ENCODE data around the gene BRDT. TPM values are rescaled to one million over a fixed set of nuclear protein-coding genes. Genes with fewer than 3 reads are reported as not detected.

Gene BRDT
- total RNA-seq, 1 experiment from 2014 or later, result not detected

DNA sequence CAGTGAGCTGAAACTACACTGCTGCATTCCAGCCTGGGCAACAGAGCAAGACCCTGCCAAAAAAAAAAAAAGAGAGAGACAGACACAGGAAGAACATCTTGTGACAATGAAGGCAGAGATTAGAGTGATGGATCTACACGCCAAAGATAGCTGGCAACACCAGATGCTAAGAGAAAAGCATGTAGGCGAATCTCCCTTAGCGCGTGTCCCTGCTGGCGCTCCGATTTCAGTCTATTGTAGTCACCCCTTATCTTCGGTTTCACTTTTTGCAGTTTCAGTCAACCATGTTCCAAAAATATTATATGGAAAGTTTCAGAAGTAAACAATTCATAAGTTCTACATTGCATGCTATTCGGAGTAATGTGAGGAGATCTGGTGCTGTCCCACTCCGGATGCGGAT is 11.6 kb upstream of the BRDT start:
- BruUV-seq (replicated peaks), result no TSS peak
- ChIA-PET CTCF (no interaction called here), POLR2A (ENCODE audit: unreplicated experiment) (no interaction called here)
- Histone ChIP-seq H3K36me3 (ENCODE audit: low read depth, low read length) (no peaks in the 10 kb centered on the region), H3K4me3 (ENCODE audit: low read length) (no peak overlapping the region), H4K20me1 (ENCODE audit: low read length) (no peaks in the 10 kb centered on the region), H3K9me2 (replicated peaks; ENCODE audit: low read length) (no peaks in the 10 kb centered on the region), H3K27me3 (ENCODE audit: low read length) (no peaks in the 10 kb centered on the region), H3K4me2 (ENCODE audit: low read length) (no peak overlapping the region), H2AFZ (ENCODE audit: low read length) (no peak overlapping the region), H3K4me1 (ENCODE audit: insufficient read depth, low read length) (no peaks in the 10 kb centered on the region), H3K27ac (ENCODE audit: low read length) (no peak overlapping the region), H3K9me3 (ENCODE audit: low read length) (no peaks in the 10 kb centered on the region), H3K79me2 (ENCODE audit: low read length) (no peaks in the 10 kb centered on the region), H3F3A (ENCODE audit: low read length, unreplicated experiment) (no peaks in the 10 kb centered on the region), H3K9ac (ENCODE audit: low read length) (no peak overlapping the region)
- ATAC-seq (no peak), DNase-seq (no peak)
- intact Hi-C loops (cut with micrococcal nuclease), result no loop called here
- TF ChIP-seq EZH2phosphoT487 (IDR thresholded peaks at IDR 0.05; ENCODE audit: borderline replicate concordance, low read length), result no peak
- no peak for TF ChIP-seq EZH2 (IDR thresholded peaks at IDR 0.05; ENCODE audit: low read length, unreplicated experiment)
- TF ChIP-seq, protein P1, sequence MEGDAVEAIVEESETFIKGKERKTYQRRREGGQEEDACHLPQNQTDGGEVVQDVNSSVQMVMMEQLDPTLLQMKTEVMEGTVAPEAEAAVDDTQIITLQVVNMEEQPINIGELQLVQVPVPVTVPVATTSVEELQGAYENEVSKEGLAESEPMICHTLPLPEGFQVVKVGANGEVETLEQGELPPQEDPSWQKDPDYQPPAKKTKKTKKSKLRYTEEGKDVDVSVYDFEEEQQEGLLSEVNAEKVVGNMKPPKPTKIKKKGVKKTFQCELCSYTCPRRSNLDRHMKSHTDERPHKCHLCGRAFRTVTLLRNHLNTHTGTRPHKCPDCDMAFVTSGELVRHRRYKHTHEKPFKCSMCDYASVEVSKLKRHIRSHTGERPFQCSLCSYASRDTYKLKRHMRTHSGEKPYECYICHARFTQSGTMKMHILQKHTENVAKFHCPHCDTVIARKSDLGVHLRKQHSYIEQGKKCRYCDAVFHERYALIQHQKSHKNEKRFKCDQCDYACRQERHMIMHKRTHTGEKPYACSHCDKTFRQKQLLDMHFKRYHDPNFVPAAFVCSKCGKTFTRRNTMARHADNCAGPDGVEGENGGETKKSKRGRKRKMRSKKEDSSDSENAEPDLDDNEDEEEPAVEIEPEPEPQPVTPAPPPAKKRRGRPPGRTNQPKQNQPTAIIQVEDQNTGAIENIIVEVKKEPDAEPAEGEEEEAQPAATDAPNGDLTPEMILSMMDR (conservative IDR thresholded peaks at IDR 0.05; ENCODE audit: low read depth, low read length), result no peak

DNA sequence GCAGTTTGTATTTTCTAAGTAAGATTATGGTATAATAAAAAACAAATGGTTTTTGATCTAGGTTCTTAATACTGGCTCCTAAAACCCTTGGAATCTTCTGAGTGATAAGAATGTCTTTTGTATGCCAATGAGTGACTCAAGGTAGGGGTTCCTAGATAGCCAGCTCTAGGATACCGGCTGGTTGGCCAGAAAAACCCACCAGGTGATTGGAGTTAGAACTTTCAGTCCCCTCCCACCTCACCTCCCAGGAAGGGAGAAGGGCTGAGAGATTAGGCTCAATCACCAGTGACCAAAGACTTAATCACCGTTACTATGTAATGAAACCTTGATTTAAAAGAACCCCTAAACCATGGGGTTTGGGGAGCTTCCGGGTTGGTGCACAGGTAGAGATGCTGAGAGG is 8.7 kb upstream of the BRDT start:
- H3K9me2 ChIP-seq (replicated peaks; ENCODE audit: low read length), result no peaks in the 10 kb centered on the region
- TF ChIP-seq EZH2phosphoT487 (IDR thresholded peaks at IDR 0.05; ENCODE audit: borderline replicate concordance, low read length), result no peak
- no peak for TF ChIP-seq EZH2 (IDR thresholded peaks at IDR 0.05; ENCODE audit: low read length, unreplicated experiment)
- TF ChIP-seq, protein P1 (conservative IDR thresholded peaks at IDR 0.05; ENCODE audit: low read depth, low read length), result no peak
- H3K27ac ChIP-seq (ENCODE audit: low read length), result no peak overlapping the region
- no peak overlapping the region for H3K4me2 ChIP-seq (ENCODE audit: low read length)
- POLR2A ChIA-PET (ENCODE audit: unreplicated experiment), result interaction anchor here (0.6 kb wide), 1 partner anchor 245 kb away, joined by 5 read pairs; no protein-coding TSS in a partner anchor
- no peak overlapping the region for H3K9ac ChIP-seq (ENCODE audit: low read length)
- H2AFZ ChIP-seq (ENCODE audit: low read length), result no peak overlapping the region
- H3K4me1 ChIP-seq (ENCODE audit: insufficient read depth, low read length), result no peaks in the 10 kb centered on the region
- no peaks in the 10 kb centered on the region for H4K20me1 ChIP-seq (ENCODE audit: low read length)
- intact Hi-C loops (cut with micrococcal nuclease), result no loop called here
- CTCF ChIA-PET, result no interaction called here
- DNase-seq, result no peak
- no TSS peak for BruUV-seq (replicated peaks)
- no peaks in the 10 kb centered on the region for H3K27me3 ChIP-seq (ENCODE audit: low read length)
- no peaks in the 10 kb centered on the region for H3K9me3 ChIP-seq (ENCODE audit: low read length)
- no peaks in the 10 kb centered on the region for H3F3A ChIP-seq (ENCODE audit: low read length, unreplicated experiment)
- H3K4me3 ChIP-seq (ENCODE audit: low read length), result no peak overlapping the region
- H3K36me3 ChIP-seq (ENCODE audit: low read depth, low read length), result no peaks in the 10 kb centered on the region
- H3K79me2 ChIP-seq (ENCODE audit: low read length), result no peaks in the 10 kb centered on the region
- ATAC-seq, result no peak

DNA sequence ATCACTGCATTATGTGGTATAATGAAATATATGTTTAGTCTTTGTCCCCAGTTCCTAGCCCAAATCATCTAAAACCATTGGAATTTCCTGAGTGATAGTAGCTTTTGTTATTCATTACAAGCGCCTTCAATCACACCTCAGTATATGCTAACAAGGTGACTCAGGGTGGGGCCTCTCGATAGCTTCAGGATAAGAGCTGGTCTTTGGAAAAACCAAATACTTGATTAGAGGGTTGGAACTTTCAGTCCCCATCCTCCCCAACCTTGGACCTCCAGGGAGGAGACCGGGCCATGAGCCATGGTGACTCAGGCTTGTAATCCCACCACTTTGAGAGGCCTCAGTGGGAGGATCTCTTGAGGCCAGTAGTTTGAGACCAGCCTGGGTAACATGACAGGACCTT is 5.1 kb upstream of the BRDT start:
- Histone ChIP-seq H3K9me2 (replicated peaks; ENCODE audit: low read length) (no peaks in the 10 kb centered on the region), H3K4me2 (ENCODE audit: low read length) (no peak overlapping the region), H2AFZ (ENCODE audit: low read length) (no peak overlapping the region), H3K4me1 (ENCODE audit: insufficient read depth, low read length) (no peaks in the 10 kb centered on the region), H3K27me3 (ENCODE audit: low read length) (no peaks in the 10 kb centered on the region), H3K79me2 (ENCODE audit: low read length) (no peaks in the 10 kb centered on the region), H3K27ac (ENCODE audit: low read length) (no peak overlapping the region), H4K20me1 (ENCODE audit: low read length) (no peaks in the 10 kb centered on the region), H3K4me3 (ENCODE audit: low read length) (no peak overlapping the region), H3K36me3 (ENCODE audit: low read depth, low read length) (no peaks in the 10 kb centered on the region), H3K9ac (ENCODE audit: low read length) (no peak overlapping the region), H3F3A (ENCODE audit: low read length, unreplicated experiment) (no peaks in the 10 kb centered on the region), H3K9me3 (ENCODE audit: low read length) (no peaks in the 10 kb centered on the region)
- no TSS peak for BruUV-seq (replicated peaks)
- TF ChIP-seq EZH2 (IDR thresholded peaks at IDR 0.05; ENCODE audit: low read length, unreplicated experiment) (no peak), EZH2phosphoT487 (IDR thresholded peaks at IDR 0.05; ENCODE audit: borderline replicate concordance, low read length) (no peak)
- TF ChIP-seq, protein P1 (conservative IDR thresholded peaks at IDR 0.05; ENCODE audit: low read depth, low read length), result no peak
- ATAC-seq, result no peak
- no peak for DNase-seq
- ChIA-PET POLR2A (ENCODE audit: unreplicated experiment) (no interaction called here), CTCF (no interaction called here)
- intact Hi-C loops (cut with micrococcal nuclease), result no loop called here
